Thyroid gland (tissue), 4 donors: ENCODE results near the gene SMOC1. TPM values are rescaled to one million over a fixed set of nuclear protein-coding genes. Genes with fewer than 3 reads are reported as not detected.

Experiments
- DNase-seq, 2 donors: peaks; one replicate each; pipeline ENCODE4 v3.0.0-alpha.2; 2019
- H3K27ac ChIP-seq, 3 donors: fragments of 200-600 bp; sonication (generic); 1 replicate in 2 of 3; 2 replicates in 1 of 3; pipeline ENCODE4 v1.5.1; 2016 to 2019; ENCODE audit warnings: mild to moderate bottlenecking in 1 of 3, moderate library complexity in 1 of 3
- H3K27me3 ChIP-seq: fragments of 200-600 bp; sonication (generic); one replicate; pipeline ENCODE4 v1.5.1; 2019
- H3K36me3 ChIP-seq, 2 donors: fragments of 200-600 bp; sonication (generic); one replicate each; pipeline ENCODE4 v1.5.1; 2016 to 2019
- H3K4me1 ChIP-seq, 2 donors: fragments of 200-600 bp; sonication (generic); one replicate each; pipeline ENCODE4 v1.5.1; 2017 to 2019
- H3K4me3 ChIP-seq, 3 donors: fragments of 200-600 bp; sonication (generic); replicated peaks in 1 of 3; 1 replicate in 2 of 3; 2 replicates in 1 of 3; pipeline ENCODE4 v1.5.1; 2016; ENCODE audit warnings: mild to moderate bottlenecking in 1 of 3
- H3K9me3 ChIP-seq: fragments of 200-600 bp; sonication (generic); one replicate; pipeline ENCODE4 v1.5.1; 2017
- POLR2A ChIP-seq, 2 donors: fragments of 450-650 bp; IDR thresholded peaks; one replicate each; pipeline ENCODE4 v1.6.1; 2017; ENCODE audit warnings: antibody characterized with exemption in 2 of 2, mild to moderate bottlenecking in 2 of 2, moderate library complexity in 1 of 2
- WGBS, 2 donors: methylation state at CpG; one replicate each; pipeline ENCODE4 v1.1.5; 2017; 5-methylcytosine and 5-hydroxymethylcytosine counted together
- intact Hi-C: fragments of 100-400 bp; cut with DNase I; formaldehyde crosslinking; loops from one replicate; pipeline ENCODE4 v1.15.1; 2023
- total RNA-seq, 4 donors: library from RNA; depleted of rRNA; stranded (reverse); fragments of >200 nt; gene quantifications; one replicate each; pipeline ENCODE4 v1.2.3, GENCODE V29; 2016
- TF ChIP-seq, protein P1 (sequence below), 6 experiments: fragments of 200-600 bp in 3 of 6; fragments of 450-650 bp in 3 of 6; sonication (generic) in 3 of 6; IDR thresholded peaks; one replicate each; pipeline ENCODE4 v1.5.1; 2016 to 2019; ENCODE audit warnings: antibody characterized with exemption in 6 of 6, mild to moderate bottlenecking in 2 of 6, inconsistent platforms in 1 of 6, moderate library complexity in 1 of 6

The SMOC1 gene
- total RNA-seq, 4 donors from 2014 or later = 3.4 to 7.3 (median 3.7) TPM

DNA sequence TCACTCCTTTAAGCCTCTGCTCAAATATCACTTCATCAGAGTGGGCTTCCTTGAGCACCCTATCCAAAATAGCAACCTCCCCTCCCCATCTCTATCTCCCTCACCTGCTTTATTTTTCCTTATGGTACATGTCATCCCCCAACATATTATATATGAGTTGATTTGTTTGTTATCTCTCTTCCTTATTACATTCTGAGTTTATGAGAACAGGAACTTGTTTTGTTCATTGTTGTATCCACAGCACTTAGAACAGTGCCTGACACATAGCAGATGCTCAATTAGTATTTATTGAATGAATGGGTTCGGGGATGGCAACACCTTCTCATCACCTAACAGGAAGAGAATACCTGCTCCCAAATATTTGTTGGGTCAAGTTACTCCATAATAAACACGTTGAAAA is 24.6 kb upstream of the SMOC1 start:
- Histone ChIP-seq H3K9me3 (no peaks in the 10 kb centered on the region), H3K4me1 (no peaks in the 10 kb centered on the region), H3K27me3 (no peaks in the 10 kb centered on the region), H3K36me3 (no peaks in the 10 kb centered on the region), H3K4me3 (no peak overlapping the region), H3K27ac (no peak overlapping the region)
- WGBS, 2 donors = 58 to 66% methylated on average over 2 of the region's 2 CpGs
- intact Hi-C loops = no loop called here
- DNase-seq = no peak
- TF ChIP-seq POLR2A (IDR thresholded peaks at IDR 0.05) = no peak
- TF ChIP-seq, protein P1, sequence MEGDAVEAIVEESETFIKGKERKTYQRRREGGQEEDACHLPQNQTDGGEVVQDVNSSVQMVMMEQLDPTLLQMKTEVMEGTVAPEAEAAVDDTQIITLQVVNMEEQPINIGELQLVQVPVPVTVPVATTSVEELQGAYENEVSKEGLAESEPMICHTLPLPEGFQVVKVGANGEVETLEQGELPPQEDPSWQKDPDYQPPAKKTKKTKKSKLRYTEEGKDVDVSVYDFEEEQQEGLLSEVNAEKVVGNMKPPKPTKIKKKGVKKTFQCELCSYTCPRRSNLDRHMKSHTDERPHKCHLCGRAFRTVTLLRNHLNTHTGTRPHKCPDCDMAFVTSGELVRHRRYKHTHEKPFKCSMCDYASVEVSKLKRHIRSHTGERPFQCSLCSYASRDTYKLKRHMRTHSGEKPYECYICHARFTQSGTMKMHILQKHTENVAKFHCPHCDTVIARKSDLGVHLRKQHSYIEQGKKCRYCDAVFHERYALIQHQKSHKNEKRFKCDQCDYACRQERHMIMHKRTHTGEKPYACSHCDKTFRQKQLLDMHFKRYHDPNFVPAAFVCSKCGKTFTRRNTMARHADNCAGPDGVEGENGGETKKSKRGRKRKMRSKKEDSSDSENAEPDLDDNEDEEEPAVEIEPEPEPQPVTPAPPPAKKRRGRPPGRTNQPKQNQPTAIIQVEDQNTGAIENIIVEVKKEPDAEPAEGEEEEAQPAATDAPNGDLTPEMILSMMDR (IDR thresholded peaks at IDR 0.05) = no peak

DNA sequence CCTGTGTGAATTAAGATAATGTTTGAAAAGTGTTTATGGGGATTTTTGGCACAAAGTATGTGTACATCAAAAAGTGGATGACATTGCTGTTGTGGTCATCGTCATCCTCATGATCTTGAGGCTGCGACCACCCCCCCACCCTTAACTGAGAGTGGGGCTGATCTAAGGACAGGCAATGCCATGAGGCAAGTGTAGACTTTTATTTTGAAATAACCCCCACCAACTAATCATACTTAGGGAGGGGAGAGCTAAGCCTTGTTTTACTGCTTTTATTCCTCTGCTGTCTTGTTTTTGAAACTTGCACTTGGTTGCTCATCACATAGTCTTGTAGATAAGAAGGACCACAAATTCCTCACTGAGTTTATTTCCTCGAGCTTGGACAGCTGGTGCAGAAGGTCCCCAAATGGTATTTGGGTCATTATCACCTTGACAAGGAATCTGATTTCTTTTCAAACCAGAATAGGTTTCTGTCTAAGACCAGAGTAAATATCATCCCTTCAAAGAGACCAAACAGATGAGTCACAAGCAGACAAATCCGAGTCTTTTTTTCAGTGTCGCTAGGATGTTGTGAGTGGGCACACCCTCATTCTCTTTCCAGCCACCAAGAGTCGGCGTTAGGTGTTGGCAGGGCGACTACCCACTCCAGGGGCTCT is 23.9 kb upstream of the SMOC1 start:
- no peaks in the 10 kb centered on the region for H3K9me3 ChIP-seq
- intact Hi-C loops = no loop called here
- no peak for DNase-seq
- H3K4me3 ChIP-seq = no peak overlapping the region
- no peaks in the 10 kb centered on the region for H3K27me3 ChIP-seq
- TF ChIP-seq POLR2A (IDR thresholded peaks at IDR 0.05) = no peak
- TF ChIP-seq, protein P1 (IDR thresholded peaks at IDR 0.05) = no peak
- no peaks in the 10 kb centered on the region for H3K36me3 ChIP-seq
- H3K4me1 ChIP-seq = no peaks in the 10 kb centered on the region
- H3K27ac ChIP-seq = no peak overlapping the region
- WGBS, 2 donors = 76 to 80% methylated on average over 8 of the region's 8 CpGs

DNA sequence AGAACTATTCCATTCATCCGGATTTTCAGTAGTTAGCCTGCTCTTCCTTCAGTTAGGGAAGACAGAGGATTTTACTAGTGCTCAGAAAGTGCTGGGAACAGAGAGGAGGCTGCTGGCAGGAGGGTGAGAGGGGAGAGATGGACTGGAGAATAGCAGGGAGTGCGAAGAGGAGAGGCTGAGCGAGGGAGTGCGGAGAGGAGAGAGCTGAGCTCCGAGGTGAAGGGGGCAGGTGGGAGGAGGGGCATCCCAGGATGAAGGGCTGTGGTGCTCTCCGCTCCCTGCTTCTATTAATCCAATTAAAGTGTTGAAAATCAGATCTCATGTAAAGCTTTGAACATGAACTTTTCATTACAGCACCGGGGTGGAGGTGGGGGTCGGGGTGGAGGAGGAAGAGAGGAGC is 20.4 kb upstream of the SMOC1 start:
- H3K4me1 ChIP-seq = no peaks in the 10 kb centered on the region
- no peak overlapping the region for H3K27ac ChIP-seq
- TF ChIP-seq, protein P1 (IDR thresholded peaks at IDR 0.05) = no peak
- no peak for TF ChIP-seq POLR2A (IDR thresholded peaks at IDR 0.05)
- no peak for DNase-seq
- H3K36me3 ChIP-seq = no peaks in the 10 kb centered on the region
- 67 to 68% methylated on average over 8 of the region's 8 CpGs for WGBS, 2 donors
- H3K4me3 ChIP-seq = no peak overlapping the region
- no peaks in the 10 kb centered on the region for H3K9me3 ChIP-seq
- H3K27me3 ChIP-seq = no peaks in the 10 kb centered on the region
- intact Hi-C loops = no loop called here

DNA sequence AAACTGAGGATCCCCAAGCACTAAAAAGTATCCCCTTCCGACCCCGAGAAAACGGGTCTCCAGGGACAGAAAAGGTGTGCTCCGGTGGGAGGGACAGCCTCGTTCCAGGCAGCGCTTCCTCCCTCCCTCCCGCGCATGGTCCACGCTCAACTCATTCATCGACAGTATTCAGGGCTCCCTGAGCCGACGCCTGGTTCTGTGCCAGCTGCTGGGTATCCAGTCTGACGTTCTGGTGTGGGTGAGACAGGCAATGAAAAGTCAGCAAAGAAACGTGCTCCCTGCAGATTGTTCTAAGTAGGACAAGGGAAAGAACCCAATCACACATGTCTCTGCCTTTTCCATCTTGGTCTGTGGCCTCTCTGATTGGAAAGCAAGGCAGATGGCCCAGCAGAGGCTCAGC is 19.6 kb upstream of the SMOC1 start:
- Histone ChIP-seq H3K4me1 (no peaks in the 10 kb centered on the region), H3K36me3 (no peaks in the 10 kb centered on the region), H3K9me3 (no peaks in the 10 kb centered on the region), H3K4me3 (no peak overlapping the region), H3K27ac (no peak overlapping the region), H3K27me3 (no peaks in the 10 kb centered on the region)
- no peak for DNase-seq
- intact Hi-C loops = no loop called here
- WGBS, 2 donors = 81 to 89% methylated on average over 14 of the region's 14 CpGs
- TF ChIP-seq, protein P1 (IDR thresholded peaks at IDR 0.05) = no peak
- no peak for TF ChIP-seq POLR2A (IDR thresholded peaks at IDR 0.05)

DNA sequence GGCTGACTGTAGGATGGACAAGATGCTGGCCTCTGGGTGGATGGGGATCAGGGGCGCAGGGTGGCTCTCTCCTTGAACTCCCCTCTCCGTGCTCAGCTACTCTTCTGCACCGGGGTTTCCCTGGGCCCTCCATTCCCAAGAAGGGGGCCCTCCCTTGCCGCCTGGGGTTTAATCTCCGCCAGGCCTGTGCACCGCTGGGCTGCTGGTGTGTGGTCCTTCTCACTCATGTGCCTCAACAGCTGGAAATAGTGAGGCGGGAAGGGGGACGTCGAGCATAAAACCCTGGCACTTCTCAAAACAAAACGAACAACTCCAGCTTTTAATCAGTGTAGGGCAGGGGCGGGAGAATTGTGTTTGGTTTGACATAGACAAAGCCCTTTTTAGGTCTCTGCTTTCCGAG is 19.0 kb upstream of the SMOC1 start:
- intact Hi-C loops = no loop called here
- no peak for TF ChIP-seq POLR2A (IDR thresholded peaks at IDR 0.05)
- TF ChIP-seq, protein P1 (IDR thresholded peaks at IDR 0.05) = no peak
- no peak for DNase-seq
- H3K36me3 ChIP-seq = no peaks in the 10 kb centered on the region
- no peak overlapping the region for H3K27ac ChIP-seq
- no peak overlapping the region for H3K4me3 ChIP-seq
- H3K4me1 ChIP-seq = no peaks in the 10 kb centered on the region
- WGBS, 2 donors = 51 to 52% methylated on average over 12 of the region's 12 CpGs
- H3K27me3 ChIP-seq = no peaks in the 10 kb centered on the region
- no peaks in the 10 kb centered on the region for H3K9me3 ChIP-seq
